Gastroesophageal sphincter (tissue), 4 donors: ENCODE results near the gene MEF2A. TPM values are rescaled to one million over a fixed set of nuclear protein-coding genes. Genes with fewer than 3 reads are reported as not detected.

Source experiments
- ATAC-seq: fragments of 150-250 bp; one replicate; pipeline ENCODE4 v1.9.1; 2016; ENCODE audit warnings: mild to moderate bottlenecking, moderate library complexity
- H3K27ac ChIP-seq, 4 donors: fragments of 200-600 bp; sonication (generic) in 3 of 4; 1 replicate in 3 of 4; 2 replicates in 1 of 4; pipeline ENCODE4 v1.5.1; 2016 to 2019
- H3K27me3 ChIP-seq: fragments of 200-600 bp; sonication (generic); one replicate; pipeline ENCODE4 v1.5.1; 2019
- H3K36me3 ChIP-seq, 2 donors: fragments of 200-600 bp; sonication (generic); one replicate each; pipeline ENCODE4 v1.5.1; 2019; ENCODE audit warnings: control low read depth in 1 of 2
- H3K4me1 ChIP-seq, 3 donors: fragments of 200-600 bp; sonication (generic); 1 replicate in 2 of 3; 2 replicates in 1 of 3; pipeline ENCODE4 v1.5.1; 2016 to 2019; ENCODE audit warnings: control low read depth in 2 of 3
- H3K4me3 ChIP-seq, 2 donors: fragments of 200-600 bp; sonication (generic); one replicate each; pipeline ENCODE4 v1.5.1; 2019; ENCODE audit warnings: mild to moderate bottlenecking in 1 of 2, moderate library complexity in 1 of 2
- H3K9me3 ChIP-seq, 3 donors: fragments of 200-600 bp; sonication (generic); one replicate each; pipeline ENCODE4 v1.5.1; 2017 to 2019; ENCODE audit warnings: control low read depth in 2 of 3
- CTCF ChIP-seq, 4 experiments: fragments of 200-600 bp in 2 of 4; fragments of 450-650 bp in 2 of 4; sonication (generic) in 1 of 4; IDR thresholded peaks; one replicate each; pipeline ENCODE4 v1.5.1; 2017 to 2019; ENCODE audit warnings: antibody characterized with exemption in 4 of 4, mild to moderate bottlenecking in 2 of 4, moderate library complexity in 2 of 4
- EP300 ChIP-seq: sonication (generic); formaldehyde crosslinking; IDR thresholded peaks from one replicate; pipeline ENCODE4 v1.6.1; 2017; ENCODE audit warnings: antibody characterized with exemption, mild to moderate bottlenecking
- POLR2A ChIP-seq, 2 donors: fragments of 450-650 bp; IDR thresholded peaks; one replicate each; pipeline ENCODE4 v1.6.1; 2017; ENCODE audit warnings: antibody characterized with exemption in 2 of 2, mild to moderate bottlenecking in 2 of 2, moderate library complexity in 1 of 2
- POLR2AphosphoS5 ChIP-seq: sonication (generic); formaldehyde crosslinking; IDR thresholded peaks from one replicate; pipeline ENCODE4 v1.6.1; 2017; ENCODE audit warnings: antibody characterized with exemption
- WGBS, 2 donors: methylation state at CpG; one replicate each; pipeline ENCODE4 v1.1.5; 2018; ENCODE audit warnings: low coverage in 1 of 2; 5-methylcytosine and 5-hydroxymethylcytosine counted together
- total RNA-seq, 4 donors: library from RNA; depleted of rRNA; stranded (reverse); fragments of >200 nt; gene quantifications; one replicate each; pipeline ENCODE4 v1.1.0, GENCODE V29; 2016

The MEF2A gene
- total RNA-seq, 4 donors from 2014 or later, result 68.8 to 133 (median 95.7) TPM

- TF ChIP-seq EP300 (no peak), POLR2AphosphoS5 (no peak)
- Histone ChIP-seq H3K4me3 (no peak overlapping the region), H3K27me3 (no peaks in the 10 kb centered on the region), H3K4me1 (peaks cover 3 to 76% (median 6%) of the 10 kb centered on the region in 3 donors), H3K36me3 (no peaks in the 10 kb centered on the region), H3K9me3 (no peaks in the 10 kb centered on the region), H3K27ac (no peak overlapping the region)
- no peak for ATAC-seq
- WGBS, 2 donors, result 67% methylated on average over 2 of the region's 3 CpGs
Observed at GRCh38 chr15:99580076-99580475, 14.3 kb downstream of the MEF2A start.

GRCh38 chr15:99582508-99582960 is 16.8 kb downstream of the MEF2A start:
- H3K9me3 ChIP-seq, result peaks cover 0 to 20% (median 0%) of the 10 kb centered on the region in 3 donors
- H3K27ac ChIP-seq, result no peak overlapping the region
- TF ChIP-seq CTCF (IDR thresholded peaks at IDR 0.05), result no peak
- no peak for TF ChIP-seq POLR2AphosphoS5
- TF ChIP-seq EP300, result no peak
- TF ChIP-seq POLR2A (IDR thresholded peaks at IDR 0.05), result no peak
- no peaks in the 10 kb centered on the region for H3K36me3 ChIP-seq
- 70 to 77% methylated on average over 4 of the region's 4 CpGs for WGBS, 2 donors
- peaks cover 3 to 59% (median 6%) of the 10 kb centered on the region in 3 donors for H3K4me1 ChIP-seq
- no peak for ATAC-seq
- no peaks in the 10 kb centered on the region for H3K27me3 ChIP-seq
- H3K4me3 ChIP-seq, result no peak overlapping the region

GRCh38 chr15:99584081-99584600 is 18.4 kb downstream of the MEF2A start:
- no peak overlapping the region for H3K27ac ChIP-seq
- no peak overlapping the region for H3K4me3 ChIP-seq
- no peaks in the 10 kb centered on the region for H3K36me3 ChIP-seq
- peaks cover 3 to 47% (median 6%) of the 10 kb centered on the region in 3 donors for H3K4me1 ChIP-seq
- no peak for ATAC-seq
- H3K27me3 ChIP-seq, result no peaks in the 10 kb centered on the region
- WGBS, 2 donors, result 85 to 89% methylated on average over 2 of the region's 2 CpGs
- TF ChIP-seq POLR2A (IDR thresholded peaks at IDR 0.05) (no peak), POLR2AphosphoS5 (no peak), EP300 (no peak), CTCF (IDR thresholded peaks at IDR 0.05) (no peak)
- H3K9me3 ChIP-seq, result peaks cover 0 to 24% (median 0%) of the 10 kb centered on the region in 3 donors

GRCh38 chr15:99586121-99586520 is 20.3 kb downstream of the MEF2A start:
- no peaks in the 10 kb centered on the region for H3K36me3 ChIP-seq
- peaks cover 0 to 46% (median 2%) of the 10 kb centered on the region in 3 donors for H3K4me1 ChIP-seq
- TF ChIP-seq CTCF (IDR thresholded peaks at IDR 0.05), result no peak
- H3K27me3 ChIP-seq, result no peaks in the 10 kb centered on the region
- no peak for ATAC-seq
- H3K27ac ChIP-seq, result no peak overlapping the region
- peaks cover 0 to 24% (median 0%) of the 10 kb centered on the region in 3 donors for H3K9me3 ChIP-seq
- H3K4me3 ChIP-seq, result no peak overlapping the region
- 77 to 93% methylated on average over 1 of the region's 1 CpG for WGBS, 2 donors

GRCh38 chr15:99589801-99590200 is 24.0 kb downstream of the MEF2A start:
- Histone ChIP-seq H3K36me3 (no peaks in the 10 kb centered on the region), H3K27ac (no peak overlapping the region), H3K27me3 (no peaks in the 10 kb centered on the region), H3K4me1 (peaks cover 0 to 48% (median 2%) of the 10 kb centered on the region in 3 donors), H3K9me3 (peaks cover 0 to 24% (median 0%) of the 10 kb centered on the region in 3 donors), H3K4me3 (no peak overlapping the region)
- TF ChIP-seq CTCF (IDR thresholded peaks at IDR 0.05) (no peak), POLR2A (IDR thresholded peaks at IDR 0.05) (no peak), POLR2AphosphoS5 (no peak), EP300 (no peak)
- ATAC-seq, result no peak
